GM12878 (cell line): ENCODE measurements around the gene ARHGEF38. TPM values are rescaled to one million over a fixed set of nuclear protein-coding genes. Genes with fewer than 3 reads are reported as not detected.

ENCODE experiments used
- ATAC-seq: fragments of 200-7000 bp; cut with Tn5 transposase; 3 replicates; pipeline ENCODE4 v1.9.1; 2020; ENCODE audit warnings: mild to moderate bottlenecking, moderate library complexity
- BruUV-seq: library from RNA; stranded (reverse); fragments of 400-500 nt; replicated peaks from 2 replicates; lab custom pipeline; 2021; lab: Mats Ljungman, UMichigan
- CTCF ChIA-PET: fragments of 300-600 bp; sonication (Branson Sonifier 250); formaldehyde crosslinking; extraction: SDS; loops from one replicate; lab custom pipeline; 2021; ENCODE audit warnings: inconsistent platforms; lab: Yijun Ruan, JAX
- POLR2A ChIA-PET: fragments of 350-600 bp; formaldehyde crosslinking; extraction: SDS; loops from one replicate; lab custom pipeline; 2021; ENCODE audit warnings: inconsistent platforms; lab: Charles Lee
- RAD21 ChIA-PET: fragments of 300-600 bp; sonication (Branson Sonifier 250); formaldehyde crosslinking; loops from one replicate; lab custom pipeline; 2023; ENCODE audit warnings: antibody characterized with exemption; ENCODE audit not compliant: unreplicated experiment; lab: Charles Lee
- SMC1A ChIA-PET: fragments of 300-600 bp; sonication (Branson Sonifier 250); formaldehyde crosslinking; loops from one replicate; lab custom pipeline; 2023; ENCODE audit not compliant: unreplicated experiment, uncharacterized antibody; lab: Charles Lee
- DNase-seq: peaks from one replicate; pipeline ENCODE4 v3.0.0-alpha.2; 2011; ENCODE audit warnings: low read depth, low spot score
- FAIRE-seq: peaks from 3 replicates; lab custom pipeline; 2011; peaks lifted over from hg19 to GRCh38; lab: Jason Lieb, UNC
- H2AFZ ChIP-seq: 2 replicates; pipeline ENCODE4 v1.6.0; 2011; ENCODE audit warnings: low read depth, low read length, control low read depth; ENCODE audit not compliant: control insufficient read depth
- H3K27ac ChIP-seq: 2 replicates; pipeline ENCODE4 v1.5.1; 2011; ENCODE audit warnings: control low read depth; ENCODE audit not compliant: control insufficient read depth, insufficient read depth
- H3K27me3 ChIP-seq, 2 experiments: replicated peaks in 1 of 2; 2 replicates each; pipeline versions ENCODE4 v1.6.0 to v1.6.1; 2011; ENCODE audit warnings: low read length in 1 of 2; ENCODE audit not compliant: control insufficient read depth in 2 of 2, insufficient read depth in 2 of 2
- H3K36me3 ChIP-seq, 2 experiments: 2 replicates each; pipeline ENCODE4 v1.5.1; 2011; ENCODE audit warnings: low read length in 1 of 2; ENCODE audit not compliant: control insufficient read depth in 2 of 2, insufficient read depth in 2 of 2
- H3K4me1 ChIP-seq: 2 replicates; pipeline ENCODE4 v1.6.1; 2011; ENCODE audit warnings: mild to moderate bottlenecking, low read length, moderate library complexity, mixed read lengths; ENCODE audit not compliant: control insufficient read depth, insufficient read depth
- H3K4me2 ChIP-seq: 2 replicates; pipeline ENCODE4 v1.6.0; 2011; ENCODE audit warnings: control low read depth; ENCODE audit not compliant: control insufficient read depth, insufficient read depth
- H3K4me3 ChIP-seq: fragments of 200-600 bp; sonication (generic); 2 replicates; pipeline ENCODE4 v1.5.1; 2016
- H3K79me2 ChIP-seq: 2 replicates; pipeline ENCODE4 v1.6.0; 2011; ENCODE audit warnings: low read length; ENCODE audit not compliant: control insufficient read depth, insufficient read depth
- H3K9ac ChIP-seq: 2 replicates; pipeline ENCODE4 v1.8.0; 2011; ENCODE audit warnings: low read length, control low read depth, mixed read lengths; ENCODE audit not compliant: control insufficient read depth, insufficient read depth
- H3K9me3 ChIP-seq: replicated peaks from 3 replicates; pipeline ENCODE4 v1.5.1; 2011; ENCODE audit warnings: mild to moderate bottlenecking, low read length; ENCODE audit not compliant: control insufficient read depth, insufficient read depth
- H4K20me1 ChIP-seq: 2 replicates; pipeline ENCODE4 v1.6.0; 2011; ENCODE audit not compliant: control insufficient read depth, insufficient read depth
- CBFB ChIP-seq: IDR thresholded peaks from 2 replicates; pipeline ENCODE4 v1.6.1; 2016; ENCODE audit warnings: antibody characterized with exemption, low read depth
- CHD4 ChIP-seq: fragments of 200-600 bp; sonication (generic); IDR thresholded peaks from 2 replicates; pipeline ENCODE4 v1.6.1; 2016; ENCODE audit warnings: mild to moderate bottlenecking
- IKZF2 ChIP-seq, 2 experiments: fragments of 450-650 bp; IDR thresholded peaks; 2 replicates each; pipeline ENCODE4 v1.6.1; 2017; ENCODE audit warnings: mild to moderate bottlenecking in 2 of 2, moderate library complexity in 2 of 2
- NR2C2 ChIP-seq: IDR thresholded peaks from 2 replicates; pipeline ENCODE4 v1.6.1; 2011; ENCODE audit warnings: borderline replicate concordance, low read depth; ENCODE audit not compliant: control insufficient read depth, insufficient read length
- SIN3A ChIP-seq: IDR thresholded peaks from 2 replicates; pipeline ENCODE4 v1.6.1; 2012; ENCODE audit warnings: low read depth, low read length, improper control_type of control experiment
- WGBS: methylation state at CpG from one replicate; pipeline ENCODE4 v1.1.6; 2016; ENCODE audit warnings: low lambda C conversion rate; ENCODE audit not compliant: insufficient replicate concordance, insufficient coverage; ENCODE audit errors: missing lambda C conversion rate; 5-methylcytosine and 5-hydroxymethylcytosine counted together
- in situ Hi-C: fragments of 300-500 bp; cut with MboI; formaldehyde crosslinking; loops from 9 replicates; pipeline ENCODE4 v1.14.3; 2018; ENCODE audit warnings: mixed read lengths
- intact Hi-C: fragments of 100-400 bp; cut with micrococcal nuclease; formaldehyde crosslinking; loops from one replicate; pipeline ENCODE4 v1.14.2; 2022; ENCODE audit not compliant: unreplicated experiment
- polyA plus RNA-seq, 11 experiments: library from polyadenylated mRNA; depleted of rRNA in 4 of 11; unstranded in 6 of 11; stranded (reverse) in 5 of 11; fragments of >200 nt; fragmentation: Nextera tagmentation in 4 of 11; fragmentation: Illumina TruSeq in 1 of 11; extraction: Ambion mirVana in 4 of 11; extraction: Trizol in 1 of 11; gene quantifications; 1 replicate in 1 of 11; 2 replicates in 10 of 11; pipeline versions ENCODE4 v1.2.1 to v1.2.3, GENCODE V29; 2011 to 2016; ENCODE audit warnings: inconsistent platforms in 2 of 11, missing spikeins in 2 of 11, low read depth in 1 of 11
- total RNA-seq, 4 experiments: library from RNA; depleted of rRNA in 3 of 4; stranded (reverse); fragments of >200 nt in 3 of 4; fragmentation: Illumina TruSeq in 1 of 4; extraction: Trizol in 1 of 4; gene quantifications; 2 replicates each; pipeline versions ENCODE4 v1.2.1 to v1.2.3, GENCODE V29; 2013 to 2021
- TF ChIP-seq, protein P1 (sequence below): fragments of 450-650 bp; IDR thresholded peaks from 2 replicates; pipeline ENCODE4 v1.6.1; 2018; ENCODE audit warnings: mild to moderate bottlenecking, low read depth, moderate library complexity; ENCODE audit not compliant: partially characterized antibody
- TF ChIP-seq, protein P2 (sequence below): fragments of 450-650 bp; conservative IDR thresholded peaks from 2 replicates; pipeline ENCODE4 v1.6.1; 2017; ENCODE audit warnings: mild to moderate bottlenecking, moderate library complexity
- TF ChIP-seq, protein P3 (sequence below): IDR thresholded peaks from 2 replicates; pipeline ENCODE4 v1.6.1; 2012; ENCODE audit warnings: low read depth, low read length, improper control_type of control experiment

ARHGEF38 gene
- total and polyA plus RNA-seq, 10 of the 15 experiments (the other 5 are each of a cell fraction or from before 2014, with no cell fraction given) = 0.01 to 1.1 (median 0.09) TPM; not detected in 2

- TF ChIP-seq, protein P1, sequence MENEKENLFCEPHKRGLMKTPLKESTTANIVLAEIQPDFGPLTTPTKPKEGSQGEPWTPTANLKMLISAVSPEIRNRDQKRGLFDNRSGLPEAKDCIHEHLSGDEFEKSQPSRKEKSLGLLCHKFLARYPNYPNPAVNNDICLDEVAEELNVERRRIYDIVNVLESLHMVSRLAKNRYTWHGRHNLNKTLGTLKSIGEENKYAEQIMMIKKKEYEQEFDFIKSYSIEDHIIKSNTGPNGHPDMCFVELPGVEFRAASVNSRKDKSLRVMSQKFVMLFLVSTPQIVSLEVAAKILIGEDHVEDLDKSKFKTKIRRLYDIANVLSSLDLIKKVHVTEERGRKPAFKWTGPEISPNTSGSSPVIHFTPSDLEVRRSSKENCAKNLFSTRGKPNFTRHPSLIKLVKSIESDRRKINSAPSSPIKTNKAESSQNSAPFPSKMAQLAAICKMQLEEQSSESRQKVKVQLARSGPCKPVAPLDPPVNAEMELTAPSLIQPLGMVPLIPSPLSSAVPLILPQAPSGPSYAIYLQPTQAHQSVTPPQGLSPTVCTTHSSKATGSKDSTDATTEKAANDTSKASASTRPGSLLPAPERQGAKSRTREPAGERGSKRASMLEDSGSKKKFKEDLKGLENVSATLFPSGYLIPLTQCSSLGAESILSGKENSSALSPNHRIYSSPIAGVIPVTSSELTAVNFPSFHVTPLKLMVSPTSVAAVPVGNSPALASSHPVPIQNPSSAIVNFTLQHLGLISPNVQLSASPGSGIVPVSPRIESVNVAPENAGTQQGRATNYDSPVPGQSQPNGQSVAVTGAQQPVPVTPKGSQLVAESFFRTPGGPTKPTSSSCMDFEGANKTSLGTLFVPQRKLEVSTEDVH = no peak
- TF ChIP-seq, protein P2, sequence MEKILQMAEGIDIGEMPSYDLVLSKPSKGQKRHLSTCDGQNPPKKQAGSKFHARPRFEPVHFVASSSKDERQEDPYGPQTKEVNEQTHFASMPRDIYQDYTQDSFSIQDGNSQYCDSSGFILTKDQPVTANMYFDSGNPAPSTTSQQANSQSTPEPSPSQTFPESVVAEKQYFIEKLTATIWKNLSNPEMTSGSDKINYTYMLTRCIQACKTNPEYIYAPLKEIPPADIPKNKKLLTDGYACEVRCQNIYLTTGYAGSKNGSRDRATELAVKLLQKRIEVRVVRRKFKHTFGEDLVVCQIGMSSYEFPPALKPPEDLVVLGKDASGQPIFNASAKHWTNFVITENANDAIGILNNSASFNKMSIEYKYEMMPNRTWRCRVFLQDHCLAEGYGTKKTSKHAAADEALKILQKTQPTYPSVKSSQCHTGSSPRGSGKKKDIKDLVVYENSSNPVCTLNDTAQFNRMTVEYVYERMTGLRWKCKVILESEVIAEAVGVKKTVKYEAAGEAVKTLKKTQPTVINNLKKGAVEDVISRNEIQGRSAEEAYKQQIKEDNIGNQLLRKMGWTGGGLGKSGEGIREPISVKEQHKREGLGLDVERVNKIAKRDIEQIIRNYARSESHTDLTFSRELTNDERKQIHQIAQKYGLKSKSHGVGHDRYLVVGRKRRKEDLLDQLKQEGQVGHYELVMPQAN = no peak
- TF ChIP-seq NR2C2 = no peak
- TF ChIP-seq CBFB = no peak
- TF ChIP-seq, protein P3, sequence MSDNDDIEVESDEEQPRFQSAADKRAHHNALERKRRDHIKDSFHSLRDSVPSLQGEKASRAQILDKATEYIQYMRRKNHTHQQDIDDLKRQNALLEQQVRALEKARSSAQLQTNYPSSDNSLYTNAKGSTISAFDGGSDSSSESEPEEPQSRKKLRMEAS = no peak
- no peak for TF ChIP-seq CHD4
- no peak for TF ChIP-seq IKZF2 (IDR thresholded peaks at IDR 0.05)
- no peak for TF ChIP-seq SIN3A
- POLR2A ChIA-PET = interaction anchor here (1.2 kb wide), 1 partner anchor 30 kb away, joined by 4 read pairs; no protein-coding TSS in a partner anchor
- BruUV-seq = no TSS peak
- CTCF ChIA-PET = interaction anchor here (2.2 to 2.7 kb wide), 2 partner anchors 30 to 140 kb away, joined by 5 to 15 read pairs; no protein-coding TSS in a partner anchor
- 87% methylated on average over 3 of the region's 3 CpGs for WGBS
- no peak overlapping the region for H3K4me3 ChIP-seq
- H3K4me2 ChIP-seq = no peak overlapping the region
- no peak for ATAC-seq
- in situ Hi-C loops = no loop called here
- no peaks in the 10 kb centered on the region for H4K20me1 ChIP-seq
- no peaks in the 10 kb centered on the region for H3K4me1 ChIP-seq
- FAIRE-seq = no peak
- no peak overlapping the region for H3K9ac ChIP-seq
- SMC1A ChIA-PET = interaction anchor here (1.0 to 13.3 kb wide), 3 partner anchors 26 to 140 kb away, joined by 3 to 130 read pairs (median 6); no protein-coding TSS in a partner anchor
- intact Hi-C loops = loop anchor here (10.0 kb wide), 1 partner anchor 516 kb away; the partner anchor contains the start of gene TET2
- no peak for DNase-seq
- no peaks in the 10 kb centered on the region for H3K27me3 ChIP-seq
- RAD21 ChIA-PET = interaction anchor here (3.7 kb wide), 1 partner anchor 28 kb away, joined by 22 read pairs; no protein-coding TSS in a partner anchor
- H2AFZ ChIP-seq = no peak overlapping the region
- H3K79me2 ChIP-seq = no peaks in the 10 kb centered on the region
- no peak overlapping the region for H3K27ac ChIP-seq
- no peaks in the 10 kb centered on the region for H3K36me3 ChIP-seq
- no peaks in the 10 kb centered on the region; the same call in 2 of the 3 replicates for H3K9me3 ChIP-seq
Observed at GRCh38 chr4:105661028-105661427, 108.6 kb downstream of the ARHGEF38 start.
